Fibroblast of skin of left quadriceps (primary cell): ENCODE measurements around the gene MRPL52.
"Not testable (repeated sequence)": the region's sequence is repeated elsewhere in the genome, so short reads cannot be mapped to it uniquely, and the experiment has no call there.

Experiments
- DNase-seq, 2 experiments: peaks; one replicate each; pipeline ENCODE4 v3.0.0-alpha.2; 2013; ENCODE audit warnings: low read depth in 2 of 2

Gene MRPL52

DNA sequence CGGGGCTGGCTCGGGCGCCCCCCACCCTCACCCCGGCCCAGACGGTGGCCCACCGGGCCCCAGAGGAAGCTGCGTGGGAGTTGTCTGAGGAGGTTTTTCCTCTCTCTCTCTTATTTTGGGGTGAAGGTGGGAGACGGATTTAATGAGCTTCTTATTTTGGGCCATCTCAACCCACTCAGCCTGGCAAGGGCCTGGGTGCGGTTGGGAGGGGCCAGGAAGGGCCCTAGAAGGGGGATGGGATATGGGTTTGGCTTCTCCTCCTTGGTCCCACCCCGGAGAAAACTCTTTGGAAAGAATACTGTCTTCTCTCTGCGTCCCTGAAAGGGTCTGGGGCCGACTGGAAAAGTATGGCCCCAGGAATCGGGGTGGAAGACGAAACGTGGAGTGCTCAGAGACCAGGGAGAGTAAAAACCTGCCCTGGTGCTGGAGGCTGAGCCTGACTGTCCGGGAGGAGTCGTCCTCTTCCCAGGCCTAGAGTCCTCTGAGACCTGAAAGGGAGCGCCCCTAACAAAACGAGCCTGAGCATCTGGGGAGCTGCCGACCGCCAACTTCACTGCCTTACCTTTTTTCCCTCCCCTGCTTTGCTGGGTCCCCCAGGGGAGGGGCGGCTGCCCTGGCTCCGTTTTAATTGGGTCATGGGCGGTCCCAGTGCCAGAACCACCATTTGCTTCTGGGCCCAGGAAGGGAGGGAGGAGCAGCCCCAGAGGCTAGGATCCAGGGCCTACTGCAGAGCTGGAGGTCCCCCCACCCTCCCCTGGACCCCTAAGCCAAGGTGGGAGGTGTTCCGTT lies 8.3 kb downstream of the MRPL52 start:
- DNase-seq = no peak

DNA sequence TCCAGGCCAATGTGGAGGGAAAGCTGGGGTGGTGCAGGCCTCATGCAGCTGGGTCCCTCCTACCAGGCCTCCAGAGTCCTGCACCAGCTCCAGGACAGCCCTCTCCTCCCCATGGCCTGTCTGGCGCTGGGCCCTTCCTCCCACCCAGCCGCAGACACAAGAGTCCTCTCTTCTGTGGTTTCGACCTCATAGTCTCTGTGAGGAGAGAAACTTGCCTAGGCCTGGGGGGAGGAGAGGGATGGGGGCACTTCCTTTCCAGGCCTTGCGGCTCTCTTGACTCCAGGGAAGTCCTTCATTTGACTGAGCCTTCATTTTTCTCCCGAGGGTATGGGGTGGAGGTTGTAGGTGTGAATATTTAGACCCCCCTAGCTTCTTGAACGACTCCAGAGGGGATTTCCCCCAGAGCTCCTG lies 8.9 kb downstream of the MRPL52 start:
- no peak for DNase-seq

DNA sequence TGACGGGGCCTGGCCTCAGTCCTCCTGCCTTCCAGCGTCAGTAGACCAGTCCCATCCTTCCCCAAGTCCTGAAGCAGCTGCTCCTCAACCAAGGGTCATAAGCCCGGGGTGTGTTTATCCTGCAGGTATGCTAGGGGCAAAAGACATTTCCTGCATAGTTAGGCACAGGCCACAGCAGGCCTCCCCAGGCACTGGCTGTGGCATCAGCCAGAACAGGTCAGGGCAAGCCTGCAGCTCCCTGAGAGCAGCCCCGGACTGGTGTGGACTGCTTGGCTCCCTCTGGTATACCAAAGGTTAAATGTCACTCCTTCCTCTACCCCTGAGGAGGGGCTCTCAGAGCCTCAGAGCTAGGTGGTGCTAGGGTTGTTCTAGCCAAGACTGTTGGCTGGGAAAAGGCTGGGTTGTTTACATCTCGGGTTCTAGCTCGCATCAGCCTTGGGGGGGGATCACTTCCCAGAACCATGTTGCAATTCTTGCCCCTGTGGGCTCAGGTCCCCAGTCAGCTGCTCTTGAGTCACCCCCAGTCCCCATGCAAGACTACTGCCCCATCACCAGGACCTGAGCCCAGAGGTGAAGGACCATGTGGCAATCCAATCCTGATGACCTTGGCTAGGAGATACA lies 9.6 kb downstream of the MRPL52 start:
- no peak for DNase-seq

DNA sequence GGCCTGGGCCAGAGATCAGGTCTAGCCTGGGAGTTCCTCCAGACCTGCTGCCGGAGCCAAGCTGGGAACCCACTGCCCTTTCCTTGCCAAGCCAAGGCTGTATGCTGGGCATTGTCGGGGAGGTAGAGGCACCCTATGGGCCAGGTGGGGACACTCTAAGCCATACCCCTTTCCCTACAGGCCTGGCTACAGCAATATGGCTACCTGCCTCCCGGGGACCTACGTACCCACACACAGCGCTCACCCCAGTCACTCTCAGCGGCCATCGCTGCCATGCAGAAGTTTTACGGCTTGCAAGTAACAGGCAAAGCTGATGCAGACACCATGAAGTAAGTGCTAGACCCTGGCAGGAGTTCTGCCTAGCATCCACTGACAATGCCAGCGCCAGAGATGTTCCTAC lies 11.6 kb downstream of the MRPL52 start:
- DNase-seq = no peak

DNA sequence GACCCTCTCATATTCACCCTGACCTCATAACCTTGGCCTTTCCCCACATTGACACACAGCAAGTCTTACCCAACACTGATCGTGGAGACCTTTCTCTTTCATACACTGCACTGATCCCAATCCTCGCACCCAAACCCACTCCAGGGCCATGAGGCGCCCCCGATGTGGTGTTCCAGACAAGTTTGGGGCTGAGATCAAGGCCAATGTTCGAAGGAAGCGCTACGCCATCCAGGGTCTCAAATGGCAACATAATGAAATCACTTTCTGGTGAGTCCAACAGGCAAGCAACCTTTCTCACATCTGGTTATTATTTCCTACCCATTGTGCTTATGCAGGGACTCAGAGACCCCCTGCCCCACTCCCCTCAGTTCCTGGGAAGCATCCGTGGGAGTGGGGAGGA lies 12.1 kb downstream of the MRPL52 start:
- DNase-seq = no peak

DNA sequence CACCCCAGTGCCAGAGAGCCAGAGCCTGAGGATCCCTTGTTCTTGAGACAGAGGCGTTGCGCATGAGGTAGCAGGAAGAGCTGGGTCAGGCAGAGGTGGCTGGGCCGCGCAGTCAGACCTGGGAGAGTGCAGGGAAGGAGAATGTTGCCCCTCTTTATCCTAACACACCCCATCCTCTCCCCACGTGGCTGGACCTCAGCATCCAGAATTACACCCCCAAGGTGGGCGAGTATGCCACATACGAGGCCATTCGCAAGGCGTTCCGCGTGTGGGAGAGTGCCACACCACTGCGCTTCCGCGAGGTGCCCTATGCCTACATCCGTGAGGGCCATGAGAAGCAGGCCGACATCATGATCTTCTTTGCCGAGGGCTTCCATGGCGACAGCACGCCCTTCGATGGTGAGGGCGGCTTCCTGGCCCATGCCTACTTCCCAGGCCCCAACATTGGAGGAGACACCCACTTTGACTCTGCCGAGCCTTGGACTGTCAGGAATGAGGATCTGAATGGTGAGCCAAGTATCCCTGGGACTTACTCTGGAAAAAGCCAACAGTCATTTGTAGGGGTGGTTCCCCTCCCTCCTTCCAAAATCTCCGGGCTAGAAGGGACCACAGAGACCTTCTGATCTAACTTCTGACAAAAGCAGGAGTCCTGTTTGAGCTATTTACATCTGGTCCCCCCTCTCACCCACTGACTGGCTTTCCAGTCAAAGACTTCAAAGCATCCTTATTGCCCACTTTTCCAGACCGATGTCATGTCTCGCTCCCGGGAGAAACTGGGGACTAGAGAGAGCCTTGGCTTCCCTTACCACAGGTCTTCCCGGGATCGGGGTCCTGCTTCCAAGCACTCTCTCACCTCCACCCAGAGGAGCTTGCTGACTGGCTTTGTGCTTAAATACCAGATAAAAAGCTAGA lies 12.8 kb downstream of the MRPL52 start:
- no peak for DNase-seq

DNA sequence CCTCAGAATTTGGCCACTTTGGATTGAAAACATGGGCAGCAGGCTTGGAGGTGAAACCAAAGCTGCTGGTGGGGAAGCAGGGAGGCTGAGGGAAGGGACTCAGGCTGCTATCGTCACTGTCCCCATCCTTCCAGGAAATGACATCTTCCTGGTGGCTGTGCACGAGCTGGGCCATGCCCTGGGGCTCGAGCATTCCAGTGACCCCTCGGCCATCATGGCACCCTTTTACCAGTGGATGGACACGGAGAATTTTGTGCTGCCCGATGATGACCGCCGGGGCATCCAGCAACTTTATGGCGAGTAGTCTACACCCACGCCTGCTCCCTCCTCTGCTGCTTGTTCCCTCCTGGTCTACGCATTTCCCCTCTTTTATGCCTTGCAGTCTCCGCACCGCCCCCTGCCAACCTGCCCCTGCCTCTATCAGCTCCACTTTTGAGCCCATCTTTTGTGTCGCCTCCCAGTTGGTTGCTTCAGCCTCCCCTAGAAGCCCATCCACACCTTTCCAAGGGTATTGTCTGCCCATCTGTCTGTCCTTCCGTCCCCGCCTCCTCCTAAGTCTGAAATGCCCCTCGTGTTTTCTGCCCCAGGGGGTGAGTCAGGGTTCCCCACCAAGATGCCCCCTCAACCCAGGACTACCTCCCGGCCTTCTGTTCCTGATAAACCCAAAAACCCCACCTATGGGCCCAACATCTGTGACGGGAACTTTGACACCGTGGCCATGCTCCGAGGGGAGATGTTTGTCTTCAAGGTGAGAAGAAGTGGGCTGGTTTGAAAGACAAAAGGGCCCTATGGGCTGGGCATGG lies 13.6 kb downstream of the MRPL52 start:
- DNase-seq = no peak

DNA sequence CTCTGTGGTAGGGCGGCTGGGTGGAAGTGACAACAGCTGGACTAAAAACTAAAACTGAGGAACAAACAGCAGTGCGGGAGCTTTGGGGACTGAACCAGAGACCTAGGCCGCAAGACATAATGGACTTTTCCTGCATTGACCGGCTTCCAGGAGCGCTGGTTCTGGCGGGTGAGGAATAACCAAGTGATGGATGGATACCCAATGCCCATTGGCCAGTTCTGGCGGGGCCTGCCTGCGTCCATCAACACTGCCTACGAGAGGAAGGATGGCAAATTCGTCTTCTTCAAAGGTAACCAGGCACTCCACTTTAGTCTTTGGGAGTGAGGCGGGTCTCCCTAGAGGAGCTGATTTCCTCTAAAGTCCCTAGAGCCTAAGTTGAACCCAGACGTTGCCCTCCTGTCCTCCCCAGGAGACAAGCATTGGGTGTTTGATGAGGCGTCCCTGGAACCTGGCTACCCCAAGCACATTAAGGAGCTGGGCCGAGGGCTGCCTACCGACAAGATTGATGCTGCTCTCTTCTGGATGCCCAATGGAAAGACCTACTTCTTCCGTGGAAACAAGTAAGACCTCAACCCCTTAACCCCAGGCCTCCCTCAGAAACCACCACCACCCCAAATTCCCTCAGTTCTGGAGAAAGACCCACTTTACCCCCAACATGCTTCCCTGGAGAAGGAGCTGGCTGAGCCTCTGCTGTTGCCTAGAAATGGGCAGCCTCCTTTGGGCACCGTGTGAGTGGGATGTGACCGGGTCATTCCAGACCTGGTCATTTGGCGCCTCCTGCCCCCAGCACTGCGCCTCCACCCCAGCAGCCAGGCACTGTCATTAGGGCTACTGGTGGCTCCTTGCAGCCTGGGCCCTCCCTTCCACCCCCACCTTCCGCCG lies 14.8 kb downstream of the MRPL52 start:
- DNase-seq = no peak

DNA sequence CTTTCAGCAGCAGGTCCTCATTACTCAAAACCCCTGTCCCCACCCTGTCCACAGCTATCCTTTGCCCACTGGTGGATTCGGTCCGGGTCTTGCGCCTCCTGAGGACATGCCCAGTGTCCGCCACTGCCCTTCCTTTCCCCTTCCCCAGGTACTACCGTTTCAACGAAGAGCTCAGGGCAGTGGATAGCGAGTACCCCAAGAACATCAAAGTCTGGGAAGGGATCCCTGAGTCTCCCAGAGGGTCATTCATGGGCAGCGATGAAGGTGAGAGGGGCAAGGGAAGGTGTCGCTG lies 15.4 kb downstream of the MRPL52 start:
- DNase-seq = no peak

DNA sequence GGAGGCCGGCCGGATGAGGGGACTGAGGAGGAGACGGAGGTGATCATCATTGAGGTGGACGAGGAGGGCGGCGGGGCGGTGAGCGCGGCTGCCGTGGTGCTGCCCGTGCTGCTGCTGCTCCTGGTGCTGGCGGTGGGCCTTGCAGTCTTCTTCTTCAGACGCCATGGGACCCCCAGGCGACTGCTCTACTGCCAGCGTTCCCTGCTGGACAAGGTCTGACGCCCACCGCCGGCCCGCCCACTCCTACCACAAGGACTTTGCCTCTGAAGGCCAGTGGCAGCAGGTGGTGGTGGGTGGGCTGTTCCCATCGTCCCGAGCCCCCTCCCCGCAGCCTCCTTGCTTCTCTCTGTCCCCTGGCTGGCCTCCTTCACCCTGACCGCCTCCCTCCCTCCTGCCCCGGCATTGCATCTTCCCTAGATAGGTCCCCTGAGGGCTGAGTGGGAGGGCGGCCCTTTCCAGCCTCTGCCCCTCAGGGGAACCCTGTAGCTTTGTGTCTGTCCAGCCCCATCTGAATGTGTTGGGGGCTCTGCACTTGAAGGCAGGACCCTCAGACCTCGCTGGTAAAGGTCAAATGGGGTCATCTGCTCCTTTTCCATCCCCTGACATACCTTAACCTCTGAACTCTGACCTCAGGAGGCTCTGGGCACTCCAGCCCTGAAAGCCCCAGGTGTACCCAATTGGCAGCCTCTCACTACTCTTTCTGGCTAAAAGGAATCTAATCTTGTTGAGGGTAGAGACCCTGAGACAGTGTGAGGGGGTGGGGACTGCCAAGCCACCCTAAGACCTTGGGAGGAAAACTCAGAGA lies 16.3 kb downstream of the MRPL52 start:
- no peak for DNase-seq

DNA sequence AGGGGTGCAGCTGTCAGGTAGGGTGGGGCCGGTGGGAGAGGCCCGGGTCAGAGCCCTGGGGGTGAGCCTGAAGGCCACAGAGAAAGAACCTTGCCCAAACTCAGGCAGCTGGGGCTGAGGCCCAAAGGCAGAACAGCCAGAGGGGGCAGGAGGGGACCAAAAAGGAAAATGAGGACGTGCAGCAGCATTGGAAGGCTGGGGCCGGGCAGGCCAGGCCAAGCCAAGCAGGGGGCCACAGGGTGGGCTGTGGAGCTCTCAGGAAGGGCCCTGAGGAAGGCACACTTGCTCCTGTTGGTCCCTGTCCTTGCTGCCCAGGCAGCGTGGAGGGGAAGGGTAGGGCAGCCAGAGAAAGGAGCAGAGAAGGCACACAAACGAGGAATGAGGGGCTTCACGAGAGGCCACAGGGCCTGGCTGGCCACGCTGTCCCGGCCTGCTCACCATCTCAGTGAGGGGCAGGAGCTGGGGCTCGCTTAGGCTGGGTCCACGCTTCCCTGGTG lies 17.2 kb downstream of the MRPL52 start:
- DNase-seq = no peak

DNA sequence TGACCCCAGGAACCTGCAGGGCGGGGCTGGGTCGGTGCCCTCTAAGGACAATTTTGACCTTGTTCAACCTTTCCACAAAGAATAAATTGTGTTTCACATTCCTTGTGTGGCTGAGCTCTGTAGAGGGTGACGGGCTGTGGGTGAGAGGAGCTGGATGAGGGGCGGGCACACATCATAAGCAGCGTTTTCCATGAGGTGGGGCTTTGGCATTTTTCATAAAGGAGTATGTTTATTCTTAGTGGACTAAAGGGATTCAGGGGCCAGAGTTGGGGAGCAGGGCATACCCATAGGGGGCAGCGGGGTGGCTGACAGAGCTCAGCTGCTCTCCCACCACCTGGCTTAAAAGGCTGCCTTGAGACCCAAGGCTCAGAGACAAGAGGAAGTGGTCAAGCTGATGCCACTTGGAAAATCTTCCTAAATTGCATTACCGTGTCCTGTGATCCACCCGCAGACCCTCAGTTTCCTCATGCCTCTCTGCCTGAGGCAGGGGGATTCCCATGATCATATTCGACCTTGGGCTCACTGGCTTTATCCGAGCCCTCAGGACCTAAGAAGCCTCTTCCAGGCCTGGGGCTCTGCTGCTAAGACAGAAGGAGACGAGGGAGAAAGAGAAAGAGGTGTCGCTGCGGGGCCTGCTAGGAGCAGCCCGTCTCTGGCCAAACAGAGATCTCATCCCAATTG lies 18.1 kb downstream of the MRPL52 start:
- DNase-seq = no peak

DNA sequence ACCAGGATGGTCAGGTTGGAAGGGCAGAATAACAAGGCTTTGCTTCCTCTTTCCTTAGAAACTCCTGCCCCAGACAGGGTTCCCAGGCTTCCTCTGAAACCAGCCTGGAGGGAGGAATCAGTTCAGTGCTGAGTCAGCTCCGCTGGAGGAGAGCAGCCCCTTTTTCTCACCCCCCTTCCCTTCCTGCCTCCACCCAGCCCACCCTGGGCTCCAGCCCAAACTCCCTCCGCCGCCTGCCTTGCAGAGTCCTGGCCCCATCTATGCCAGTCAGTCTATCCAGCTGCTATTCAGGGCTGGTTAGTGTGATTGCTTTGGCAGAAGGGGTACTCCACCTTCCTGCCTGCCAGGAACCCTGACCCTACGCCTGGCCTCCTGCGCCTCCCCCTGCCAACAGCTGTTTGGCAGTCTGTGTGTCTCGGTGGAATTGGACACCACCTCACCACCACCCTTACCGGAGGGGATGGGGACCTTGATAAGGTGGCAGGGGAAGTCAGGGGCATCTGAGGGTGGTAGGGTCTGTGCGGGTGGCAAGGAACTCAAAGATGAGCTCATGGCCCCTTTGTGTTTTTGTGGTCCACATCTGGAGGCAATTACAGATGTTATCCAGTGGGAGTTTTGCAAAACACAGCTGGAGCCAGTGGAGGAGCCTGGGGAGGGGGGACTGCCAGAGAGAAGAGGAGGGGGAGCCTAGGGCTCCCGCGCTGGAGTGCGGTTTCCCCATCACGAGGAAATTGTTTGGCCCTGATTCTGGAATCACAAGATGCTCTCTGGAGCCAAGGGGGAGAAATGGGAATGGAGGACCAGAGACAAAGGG lies 18.9 kb downstream of the MRPL52 start:
- DNase-seq = peak; percentile 88 to 89

DNA sequence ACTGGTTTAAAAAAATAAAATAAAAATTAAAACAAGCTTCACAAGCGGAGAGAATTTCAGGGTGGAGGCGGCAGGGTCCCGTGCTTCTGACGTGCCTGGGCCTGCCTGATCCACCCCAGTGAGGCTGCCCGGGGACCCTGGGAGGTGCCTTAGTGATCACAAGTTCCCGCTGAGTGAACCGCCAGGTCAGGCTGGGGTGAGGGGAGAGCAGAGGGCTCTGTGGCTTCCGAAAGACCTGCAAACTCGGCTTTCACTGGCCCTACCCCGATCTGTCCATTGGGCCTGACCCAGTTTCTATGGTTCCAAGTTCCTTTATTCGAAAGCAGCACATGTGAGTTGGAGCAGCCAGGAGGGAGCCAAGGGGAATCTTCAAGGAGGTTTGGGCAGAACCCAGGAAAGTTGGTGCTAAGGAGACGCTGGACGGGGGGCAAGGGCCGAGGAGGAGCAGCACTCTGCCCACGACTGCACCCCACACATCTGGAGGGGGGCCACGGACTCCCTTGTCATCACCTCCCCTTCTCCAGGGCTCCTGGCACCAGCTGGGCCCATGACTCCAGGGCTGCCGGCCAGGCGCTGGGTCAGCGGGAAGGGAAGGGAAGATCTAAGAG lies 19.6 kb downstream of the MRPL52 start:
- no peak for DNase-seq

DNA sequence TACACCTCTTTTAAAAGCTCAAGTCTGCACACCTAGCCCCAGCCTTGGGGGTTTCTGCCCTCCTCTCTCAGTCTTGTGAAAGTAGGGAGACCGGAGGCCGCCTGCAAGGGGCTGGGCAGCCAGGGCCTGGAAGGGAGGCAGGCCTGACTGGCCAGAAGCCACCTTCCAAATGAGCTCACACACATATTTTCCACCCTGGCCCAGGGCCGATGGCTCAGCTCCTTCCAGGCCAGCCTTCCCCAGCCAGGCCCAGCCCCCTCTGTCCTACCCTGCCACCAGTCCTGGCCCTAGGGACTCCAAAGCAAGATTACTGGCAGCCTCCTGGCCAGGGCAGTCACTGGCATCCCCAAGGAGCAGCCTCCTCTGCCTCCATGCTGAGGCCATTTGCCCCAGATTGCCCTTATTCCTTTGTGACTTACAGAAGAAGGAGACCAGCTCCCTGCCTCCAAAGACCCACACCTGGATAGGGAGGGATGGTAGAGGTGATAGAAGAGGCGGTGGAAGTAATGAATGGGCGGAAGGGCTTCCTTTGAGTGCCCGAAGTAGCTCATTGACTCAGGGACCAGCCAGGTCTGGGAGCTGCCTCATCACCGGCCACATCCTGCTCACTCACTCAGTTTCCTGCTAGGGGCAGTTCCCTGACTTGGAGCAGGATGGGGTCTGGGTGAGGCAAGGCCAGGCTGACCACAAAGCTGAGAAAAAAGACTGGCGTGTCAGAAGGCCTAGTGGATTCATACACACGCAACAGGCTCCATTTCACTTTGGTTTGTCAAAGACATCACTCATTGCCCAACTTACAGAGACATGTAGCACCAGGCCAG lies 21.5 kb downstream of the MRPL52 start:
- peak in 1 of 2 experiments; percentile 54 for DNase-seq

DNA sequence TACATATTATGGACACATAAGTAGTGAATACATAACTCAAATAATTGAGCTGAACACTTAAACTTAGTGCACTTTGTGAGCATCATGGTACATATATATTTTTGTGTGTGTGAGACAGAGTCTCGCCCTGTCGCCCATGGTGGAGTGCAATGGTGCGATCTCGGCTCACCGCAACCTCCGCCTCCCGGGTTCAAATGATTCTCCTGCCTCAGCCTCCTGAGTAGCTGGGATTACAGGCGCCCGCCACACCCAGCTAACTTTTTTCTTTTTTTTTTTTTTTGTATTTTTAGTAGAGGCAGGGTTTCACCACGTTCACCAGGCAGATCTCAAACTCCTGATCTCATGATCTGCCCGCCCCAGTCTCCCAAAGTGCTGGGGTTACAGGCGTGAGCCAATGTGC lies 22.5 kb downstream of the MRPL52 start:
- DNase-seq = not testable (repeated sequence)

DNA sequence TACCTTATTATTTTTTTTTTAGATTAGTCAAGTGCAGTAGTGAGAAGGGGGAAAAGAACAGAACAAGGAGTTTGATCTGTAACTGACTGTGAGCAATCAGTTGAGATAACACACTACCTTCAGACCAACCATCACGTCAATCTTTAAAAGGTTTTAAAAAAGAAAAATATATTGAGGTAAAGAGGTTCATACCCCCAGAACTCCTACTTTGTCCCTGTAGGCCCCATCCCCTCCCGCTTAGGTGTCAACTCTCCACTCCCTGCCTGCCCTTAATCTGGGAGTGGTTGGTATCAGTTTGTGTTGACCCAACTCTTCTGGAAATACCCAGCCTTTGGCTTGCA lies 22.9 kb downstream of the MRPL52 start:
- no peak for DNase-seq
